Measurements from ENCODE around the gene CPXM1. TPM values are rescaled to one million over a fixed set of nuclear protein-coding genes. Genes with fewer than 3 reads are reported as not detected.

The CPXM1 gene
- total and polyA plus RNA-seq, 9 of the 15 experiments (the other 6 are each of a cell fraction or from before 2014, with no cell fraction given) = 0.04 to 1.1 (median 0.37) TPM; not detected in 2

GRCh38 chr20:2773812-2774211, 26.6 kb downstream of the CPXM1 start:
- DNase-seq (ENCODE audit: extremely low read depth in 1 of 4, low spot score in 3 of 4) (no peak), ATAC-seq (no peak), FAIRE-seq (no peak)
- 7% methylated on average over 8 of the region's 9 CpGs for WGBS (ENCODE audit: insufficient coverage, low coverage, missing lambda C conversion rate)
- H3K4me2 ChIP-seq (ENCODE audit: insufficient read depth, low read length) = no peak overlapping the region
- ChIA-PET POLR2A (interaction anchor here (0.8 kb wide), 1 partner anchor 9 kb away, joined by 3 read pairs; no protein-coding TSS in a partner anchor), CTCF (ENCODE audit: low intra/inter-chr PET ratio) (no interaction called here)
- no peak overlapping the region for H3K4me3 ChIP-seq
- no peaks in the 10 kb centered on the region for H3K9me3 ChIP-seq (replicated peaks; ENCODE audit: control insufficient read depth, insufficient read depth, low read depth, low read length)
- no peaks in the 10 kb centered on the region for H3K79me2 ChIP-seq (ENCODE audit: control insufficient read depth, insufficient read depth, low read length)
- no peak overlapping the region for H2AFZ ChIP-seq (ENCODE audit: low read depth, low read length)
- no peak overlapping the region for H3K9ac ChIP-seq (ENCODE audit: insufficient read depth in 1 of 2, low read depth in 2 of 2, low read length in 2 of 2)
- BruUV-seq (replicated peaks) = no TSS peak
- intact Hi-C loops (cut with micrococcal nuclease) = no loop called here
- in situ Hi-C loops (cut with MboI) = no loop called here
- no peaks in the 10 kb centered on the region for H4K20me1 ChIP-seq (replicated peaks; ENCODE audit: control insufficient read depth, insufficient read depth, low read length)
- no peak overlapping the region for H3K27ac ChIP-seq (ENCODE audit: extremely low read depth, low read depth, low read length)
- peaks cover 9 to 17% of the 10 kb centered on the region in 2 experiments; a peak in 4 of 5 replicates for H3K27me3 ChIP-seq (ENCODE audit: control insufficient read depth in 2 of 2, insufficient read depth in 2 of 2, low read length in 2 of 2)
- no peaks in the 10 kb centered on the region; a peak in 1 of 5 replicates for H3K4me1 ChIP-seq (replicated peaks in 1 of 2; ENCODE audit: control insufficient read depth in 2 of 2, insufficient read depth in 2 of 2, low read length in 2 of 2)
- H3K9me1 ChIP-seq (ENCODE audit: control insufficient read depth, insufficient read depth, low read length) = no peaks in the 10 kb centered on the region
- no peaks in the 10 kb centered on the region for H3K36me3 ChIP-seq (ENCODE audit: control insufficient read depth, insufficient read depth, low read length)
- TF ChIP-seq ESRRB (CRISPR knock-in tag; IDR thresholded peaks at IDR 0.05; ENCODE audit: borderline replicate concordance) = no peak
- TF ChIP-seq GABPB2 (CRISPR knock-in tag; conservative IDR thresholded peaks at IDR 0.05) = no peak
- no peak for TF ChIP-seq ZNF121 (CRISPR knock-in tag; conservative IDR thresholded peaks at IDR 0.05)
- no peak for TF ChIP-seq CCAR2 (IDR thresholded peaks at IDR 0.05; ENCODE audit: low read depth, low read length)
- no peak for TF ChIP-seq FOXJ2 (tag; IDR thresholded peaks at IDR 0.05)
- no peak for TF ChIP-seq ZNF436 (CRISPR knock-in tag; IDR thresholded peaks at IDR 0.05)
- TF ChIP-seq MEF2A (IDR thresholded peaks at IDR 0.05; ENCODE audit: control insufficient read depth, low read depth, low read length) = no peak
- TF ChIP-seq ZNF263 (CRISPR knock-in tag; IDR thresholded peaks at IDR 0.05; ENCODE audit: borderline replicate concordance) = no peak
- TF ChIP-seq RFX7 (CRISPR knock-in tag; IDR thresholded peaks at IDR 0.05) = no peak
- no peak for TF ChIP-seq FOXM1 (IDR thresholded peaks at IDR 0.05; ENCODE audit: low read depth)
- TF ChIP-seq FOXM1 (CRISPR knock-in tag; IDR thresholded peaks at IDR 0.05; ENCODE audit: low read depth) = no peak
- TF ChIP-seq MCM2 (IDR thresholded peaks at IDR 0.05; ENCODE audit: low read depth) = no peak
- TF ChIP-seq, protein P1, sequence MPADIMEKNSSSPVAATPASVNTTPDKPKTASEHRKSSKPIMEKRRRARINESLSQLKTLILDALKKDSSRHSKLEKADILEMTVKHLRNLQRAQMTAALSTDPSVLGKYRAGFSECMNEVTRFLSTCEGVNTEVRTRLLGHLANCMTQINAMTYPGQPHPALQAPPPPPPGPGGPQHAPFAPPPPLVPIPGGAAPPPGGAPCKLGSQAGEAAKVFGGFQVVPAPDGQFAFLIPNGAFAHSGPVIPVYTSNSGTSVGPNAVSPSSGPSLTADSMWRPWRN (IDR thresholded peaks at IDR 0.05; ENCODE audit: low read depth) = no peak
- TF ChIP-seq SMAD4 (CRISPR knock-in tag; conservative IDR thresholded peaks at IDR 0.05) = no peak
- TF ChIP-seq RAD51 (IDR thresholded peaks at IDR 0.05; ENCODE audit: borderline replicate concordance, low read depth) = no peak
- no peak for TF ChIP-seq TCFL5 (CRISPR knock-in tag; conservative IDR thresholded peaks at IDR 0.05)
- TF ChIP-seq MECOM (CRISPR knock-in tag; IDR thresholded peaks at IDR 0.05) = no peak
- TF ChIP-seq RERE (CRISPR knock-in tag; IDR thresholded peaks at IDR 0.05; ENCODE audit: borderline replicate concordance) = no peak
- TF ChIP-seq CBX3 (IDR thresholded peaks at IDR 0.05; ENCODE audit: borderline replicate concordance in 1 of 2, low read length in 2 of 2) = no peak

All from K562 (cell line).